ENCODE data around the gene WDR26.
"Not testable (repeated sequence)": the region's sequence is repeated elsewhere in the genome, so short reads cannot be mapped to it uniquely, and the experiment has no call there.

The WDR26 gene

DNA sequence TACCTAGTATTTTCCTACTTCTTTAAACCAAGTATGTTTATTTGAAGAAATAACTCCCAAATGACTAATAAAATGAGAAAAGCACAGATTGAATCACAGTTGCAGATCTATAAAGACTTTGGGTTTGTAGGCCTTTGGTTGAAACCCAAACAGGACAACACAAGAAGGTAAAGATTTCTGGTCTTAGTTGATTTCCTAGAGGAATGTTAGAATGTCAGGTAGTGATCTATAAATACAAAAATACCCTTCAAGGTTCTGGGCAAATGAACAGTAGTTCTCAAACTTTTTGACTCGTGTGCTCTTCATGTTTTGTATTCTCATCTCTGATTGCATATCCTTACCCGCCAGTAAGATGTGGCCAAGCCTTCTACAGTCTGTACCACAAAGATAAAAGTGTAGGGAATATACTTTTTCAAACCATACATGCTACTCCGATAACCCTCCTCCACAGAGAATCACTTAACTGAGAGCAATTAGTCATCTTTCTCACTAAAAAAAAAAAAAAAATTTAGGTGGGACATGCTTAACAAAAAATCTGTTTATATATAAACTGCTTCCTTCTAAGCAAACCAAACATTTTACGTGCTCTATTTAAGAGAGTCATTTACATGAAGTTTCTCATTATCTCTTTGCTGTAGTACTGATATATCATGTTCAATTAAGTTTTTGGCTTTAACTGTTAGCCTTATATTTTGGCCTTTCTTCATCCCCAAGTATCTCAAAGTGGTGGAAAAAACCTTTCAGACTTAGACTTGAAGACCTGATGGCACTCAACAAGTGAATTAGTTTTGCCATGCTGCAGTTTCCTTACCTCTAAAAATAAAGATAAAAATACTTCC, 42.0 kb downstream of the WDR26 start:
- no peak for DNase-seq

DNA sequence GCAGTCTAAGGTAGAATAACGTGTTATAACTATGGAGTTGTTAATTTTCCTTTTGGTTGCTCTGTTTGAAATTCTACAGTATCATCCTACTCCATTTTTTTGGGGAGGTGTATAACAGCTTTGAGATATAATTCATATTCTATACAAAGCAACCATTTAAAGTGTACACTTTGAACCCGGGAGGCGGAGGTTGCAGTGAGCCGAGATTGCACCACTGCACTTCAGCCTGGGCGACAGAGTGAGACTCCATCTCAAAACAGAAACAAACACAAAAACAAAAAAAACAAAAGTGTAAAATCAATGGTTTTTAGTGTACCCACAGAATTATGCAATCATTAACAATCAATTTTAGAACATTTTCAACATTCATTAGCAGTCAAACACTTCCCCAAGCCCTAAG, 44.1 kb downstream of the WDR26 start:
- no peak for DNase-seq

DNA sequence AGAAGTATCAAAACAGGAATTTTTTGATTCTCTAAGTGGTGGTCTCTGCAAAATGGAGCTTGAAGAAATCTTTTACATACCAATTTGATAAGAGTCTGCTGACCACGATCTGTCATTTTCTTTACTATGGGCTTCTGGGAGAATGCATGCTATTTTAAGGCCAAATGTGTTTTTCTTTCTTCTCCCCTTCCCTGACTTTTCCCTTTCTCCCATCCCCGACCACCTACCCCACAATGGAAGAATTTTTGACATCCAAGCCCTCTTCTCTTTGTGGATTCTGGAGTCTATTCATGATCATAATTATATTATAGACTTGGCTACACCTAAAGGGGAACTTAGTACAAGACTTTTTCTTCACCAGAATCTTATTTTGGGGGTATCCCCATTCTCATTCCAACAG, 46.7 kb downstream of the WDR26 start:
- no peak for DNase-seq

DNA sequence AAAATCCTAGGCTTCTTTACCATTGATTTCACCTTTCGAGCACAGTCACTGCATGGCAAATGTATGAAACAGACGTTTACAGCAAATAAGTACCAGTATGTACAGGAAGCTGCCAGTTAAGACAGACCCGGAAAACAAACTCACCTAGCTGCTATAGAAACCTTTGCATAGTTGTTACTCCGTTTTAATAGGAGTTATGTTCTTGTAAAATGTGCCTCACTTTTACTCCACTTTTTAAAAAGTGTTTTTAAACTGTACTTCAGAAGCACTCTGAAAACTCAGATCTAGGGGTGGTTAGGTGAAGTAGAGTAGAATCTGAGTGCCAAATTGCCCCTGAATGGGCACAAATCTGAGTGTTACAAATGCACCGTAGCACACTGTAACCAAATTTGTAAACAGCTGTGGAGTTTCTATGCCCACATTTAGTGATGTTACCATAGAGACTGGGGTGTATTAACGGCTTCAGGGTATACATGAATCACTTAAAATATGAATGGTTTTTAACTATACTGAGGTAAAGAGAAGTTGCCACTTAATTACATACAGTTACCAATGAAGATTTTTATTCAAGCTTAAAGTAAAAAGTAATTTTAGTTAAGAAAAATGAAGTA, 47.2 kb downstream of the WDR26 start:
- DNase-seq = no peak

DNA sequence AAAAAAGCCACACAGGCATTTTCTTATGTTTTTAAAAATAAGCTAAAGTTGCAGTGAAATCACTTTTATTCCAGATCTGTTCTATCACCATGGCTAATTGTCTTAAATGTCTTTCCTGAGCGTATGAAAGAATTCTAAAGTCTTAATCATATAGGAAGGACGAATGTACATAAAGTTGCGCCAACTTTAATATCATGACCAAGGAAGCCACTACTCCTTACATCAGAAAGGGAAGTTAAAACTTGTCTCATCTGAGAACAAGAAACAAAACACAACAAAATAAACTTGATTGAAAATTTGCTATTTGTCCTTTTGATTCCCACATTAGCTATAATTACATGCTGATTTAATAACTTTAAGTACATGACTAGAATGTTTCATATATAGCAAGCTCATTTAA, 51.4 kb downstream of the WDR26 start:
- no peak for DNase-seq

DNA sequence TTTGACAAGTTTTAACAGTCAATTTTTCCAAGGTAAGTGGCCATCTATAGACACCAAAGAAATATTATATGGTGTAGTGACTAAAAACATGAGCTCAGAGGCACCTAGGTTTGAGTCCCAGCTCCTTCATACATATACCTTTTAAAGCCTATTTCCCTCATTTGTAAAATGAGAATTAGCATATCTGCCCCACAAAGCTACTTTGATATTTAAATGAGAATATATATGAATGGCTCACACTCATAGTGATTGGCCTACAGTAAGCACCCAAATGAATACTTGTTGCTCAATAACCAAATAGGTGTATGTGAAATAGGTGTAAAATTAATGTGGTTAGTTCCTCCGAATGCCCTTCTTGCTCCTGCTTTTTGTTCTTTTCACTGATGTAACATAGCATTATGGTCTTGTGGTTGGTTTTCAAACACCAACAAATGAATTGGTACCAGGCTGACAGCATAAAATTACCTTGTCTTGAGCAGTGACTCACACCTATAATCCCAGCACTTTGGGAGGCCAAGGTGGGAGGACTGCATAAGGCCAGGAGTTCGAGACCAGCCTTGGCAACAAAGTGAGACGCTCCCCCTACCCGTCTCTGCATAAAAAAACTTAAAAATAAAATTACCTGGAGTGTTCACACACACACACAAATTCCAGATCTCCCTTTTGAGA, 52.6 kb downstream of the WDR26 start:
- DNase-seq = no peak

DNA sequence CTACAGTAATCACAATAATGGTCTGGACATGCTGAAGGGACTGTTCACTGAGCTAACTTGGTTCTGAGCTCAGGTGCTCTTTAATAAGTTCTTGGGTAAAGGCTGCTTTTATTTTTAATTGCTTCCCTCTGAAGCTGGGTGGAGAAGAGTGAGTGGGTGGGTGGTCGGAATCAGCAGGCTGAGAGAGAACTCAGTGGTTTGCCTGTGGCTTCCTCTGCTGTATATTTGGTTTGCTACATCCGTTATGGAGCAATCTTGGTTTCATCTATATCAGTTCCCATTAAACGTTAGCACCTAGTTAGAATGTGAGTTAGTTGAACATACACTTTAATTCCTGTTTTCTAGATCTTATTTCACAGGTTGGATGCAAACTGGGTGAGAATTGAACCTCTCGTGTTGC, 54.6 kb downstream of the WDR26 start:
- no peak for DNase-seq

DNA sequence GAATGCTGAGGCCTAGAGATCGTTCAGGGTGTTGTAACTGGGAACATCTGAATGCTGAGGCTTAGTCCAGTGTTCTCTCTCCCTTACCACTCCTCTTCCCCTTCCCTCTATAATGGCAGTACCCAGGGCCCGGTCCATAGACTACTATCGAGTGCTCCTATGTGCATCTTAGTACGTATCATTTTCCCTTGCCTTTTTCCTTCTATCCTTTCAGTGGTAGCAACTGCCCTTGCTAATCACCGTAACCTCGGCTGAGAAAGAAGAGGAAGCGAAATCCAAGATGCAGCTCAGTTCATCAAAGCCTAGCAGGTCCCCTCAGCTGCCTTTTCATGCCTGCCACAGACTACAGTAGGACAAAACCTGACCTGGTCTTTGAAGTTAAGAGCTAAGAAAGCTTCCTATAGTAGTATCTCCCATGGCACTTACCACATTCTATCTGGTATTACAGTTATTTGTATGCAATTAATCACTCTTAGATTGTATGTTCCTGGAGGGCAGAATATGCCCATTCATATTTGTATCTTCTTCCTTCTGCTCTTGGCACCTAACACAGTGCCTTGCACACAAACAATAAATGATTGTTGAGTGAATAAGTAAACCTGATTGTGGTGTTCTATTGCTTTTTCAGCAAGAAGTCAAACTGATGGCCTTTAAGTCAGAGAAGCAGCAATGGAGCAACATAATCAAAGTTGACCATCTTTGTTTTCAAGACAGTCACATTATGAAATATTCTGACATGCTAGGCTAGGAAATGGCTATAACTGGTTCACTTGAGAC, 55.6 kb downstream of the WDR26 start:
- no peak for DNase-seq

DNA sequence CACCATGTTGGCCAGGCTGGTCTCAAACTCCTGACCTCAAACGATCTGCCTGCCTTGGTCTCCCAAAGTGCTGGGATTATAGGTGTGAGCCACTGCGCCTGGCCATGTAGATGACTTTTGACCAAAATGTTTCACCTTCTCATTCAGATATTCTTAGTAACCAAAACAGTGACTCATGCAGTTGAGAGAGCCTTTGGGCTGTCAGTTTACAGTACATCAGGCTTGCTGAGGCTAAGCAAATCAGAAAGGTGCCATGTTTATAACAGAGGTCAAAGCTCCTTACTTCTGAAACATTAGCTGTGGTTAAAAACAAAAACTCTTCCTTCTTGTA, 57.0 kb downstream of the WDR26 start:
- no peak for DNase-seq

DNA sequence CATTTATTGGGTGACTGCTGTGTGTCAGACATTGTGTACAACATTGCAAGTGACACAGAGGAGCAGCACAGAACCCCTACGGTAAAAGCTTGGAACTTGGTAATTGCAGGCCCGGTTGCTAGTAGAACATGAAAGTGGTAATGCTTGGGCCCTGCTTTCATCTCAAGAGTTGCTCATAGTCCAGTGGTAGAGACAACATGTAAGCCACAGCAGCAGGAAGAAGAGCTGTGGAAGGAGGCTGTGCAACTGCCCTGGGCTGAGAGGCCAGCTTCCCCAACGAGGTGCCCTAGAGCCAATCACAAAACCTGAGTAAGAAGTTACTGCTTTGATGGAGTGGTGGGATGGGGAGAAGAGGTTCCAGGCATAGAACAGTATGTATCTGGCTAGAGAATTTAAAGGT, 59.5 kb downstream of the WDR26 start:
- no peak for DNase-seq

DNA sequence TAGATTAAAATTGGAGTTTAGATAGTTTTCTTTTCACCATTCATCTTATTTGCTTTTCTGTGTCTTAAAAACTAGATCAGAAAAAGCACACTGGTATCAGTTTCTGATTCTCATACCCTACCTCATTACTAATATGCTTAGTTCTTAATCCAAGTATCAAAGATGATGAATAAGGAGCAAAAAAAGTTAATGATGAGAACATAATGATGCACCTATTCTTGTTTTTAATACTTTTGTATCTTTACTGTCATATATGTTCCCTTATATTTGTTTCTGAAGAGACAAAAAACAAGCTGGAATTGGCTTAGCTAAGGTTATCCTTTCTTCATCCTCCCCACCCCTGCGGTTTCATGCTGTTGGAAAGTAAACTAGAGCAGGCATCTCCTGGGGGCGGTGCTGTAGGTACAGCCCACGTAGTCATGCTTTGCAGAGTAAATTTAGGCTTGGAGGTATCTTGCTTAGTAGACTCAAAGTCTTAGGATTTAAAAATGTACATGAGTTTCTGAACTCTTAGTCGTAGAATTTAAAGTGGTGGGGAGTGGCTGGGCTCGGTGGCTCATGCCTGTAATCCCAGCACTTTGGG, 61.5 kb downstream of the WDR26 start:
- no peak for DNase-seq

DNA sequence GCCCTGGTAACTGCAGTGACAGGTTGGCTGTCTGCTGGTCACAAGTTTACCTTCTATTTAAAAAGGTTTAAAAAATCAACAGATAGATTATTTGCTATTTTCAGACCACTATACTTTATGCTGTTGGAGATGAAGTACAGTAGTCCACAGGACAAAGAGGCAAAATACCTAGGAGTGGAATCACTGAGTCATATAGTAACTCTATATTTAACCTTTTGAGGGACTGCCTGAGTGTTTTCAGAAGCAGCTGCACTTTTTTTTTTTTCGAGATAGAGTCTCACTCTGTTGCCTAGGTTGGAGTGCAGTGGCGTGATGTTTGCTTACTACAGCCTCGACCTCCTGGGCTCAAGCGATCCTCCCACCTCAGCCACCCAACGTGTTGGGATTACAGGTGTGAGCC, 66.2 kb downstream of the WDR26 start:
- DNase-seq = no peak

DNA sequence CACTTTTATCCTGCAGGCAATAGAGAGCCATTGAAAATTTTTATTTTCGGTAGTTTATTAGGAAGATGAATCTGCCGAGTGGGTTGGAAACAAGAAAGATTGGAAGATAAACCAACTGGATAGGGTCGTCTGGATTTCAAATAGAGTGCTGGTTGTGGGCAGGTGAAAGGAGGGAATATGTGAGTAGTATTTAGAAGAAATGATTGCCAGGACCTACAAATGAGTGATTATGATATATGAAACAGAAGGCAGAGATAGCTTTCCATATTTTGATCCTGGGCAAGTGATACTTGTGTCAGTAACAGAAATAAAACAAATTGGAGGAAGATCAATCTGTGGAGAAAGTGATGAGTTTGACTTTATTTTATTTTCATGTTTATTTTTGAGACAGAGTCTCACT, 75.4 kb downstream of the WDR26 start:
- DNase-seq = no peak

DNA sequence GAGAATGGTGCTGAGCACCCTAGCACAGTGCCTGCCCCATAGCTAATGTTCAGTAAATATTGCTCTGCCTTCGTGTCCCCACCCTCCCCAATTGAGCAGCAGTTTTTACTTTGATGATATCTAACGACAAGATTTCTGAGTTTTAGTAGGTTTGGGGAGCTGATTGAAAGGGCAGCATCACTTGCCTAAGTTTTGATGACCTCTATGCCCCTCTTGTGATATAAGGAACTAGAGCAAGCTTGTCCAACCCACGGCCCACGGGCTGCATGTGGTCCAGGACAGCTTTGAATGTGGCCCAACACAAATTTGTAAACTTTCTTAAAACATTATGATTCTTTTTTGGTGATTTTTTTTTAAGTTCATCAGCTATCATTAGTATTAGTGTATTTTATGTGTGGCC, 76.4 kb downstream of the WDR26 start:
- peak; percentile 3 for DNase-seq

DNA sequence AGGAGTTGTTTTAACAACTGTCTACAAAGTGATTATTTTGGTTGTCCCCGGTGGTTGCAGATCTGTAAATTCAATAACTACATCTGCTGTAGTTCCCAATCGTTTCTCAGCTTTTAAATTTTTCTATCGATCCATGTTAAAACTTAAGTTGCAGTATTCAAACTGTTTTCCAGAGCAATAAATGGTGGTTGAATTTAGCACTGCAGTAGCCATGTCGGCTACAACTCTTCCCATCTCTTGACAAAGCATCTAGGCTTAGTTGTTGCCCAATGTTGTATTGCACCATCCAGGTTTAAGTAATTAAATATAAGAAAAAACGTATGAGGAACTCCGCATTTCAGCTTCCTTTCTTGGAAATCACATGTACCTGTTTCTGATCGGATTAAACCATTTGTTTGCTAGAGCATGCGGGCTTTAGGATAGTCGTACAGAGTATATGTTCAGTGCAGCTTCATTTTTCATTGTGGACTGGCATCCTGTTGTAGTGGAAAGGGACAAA, 76.9 kb downstream of the WDR26 start:
- no peak for DNase-seq

DNA sequence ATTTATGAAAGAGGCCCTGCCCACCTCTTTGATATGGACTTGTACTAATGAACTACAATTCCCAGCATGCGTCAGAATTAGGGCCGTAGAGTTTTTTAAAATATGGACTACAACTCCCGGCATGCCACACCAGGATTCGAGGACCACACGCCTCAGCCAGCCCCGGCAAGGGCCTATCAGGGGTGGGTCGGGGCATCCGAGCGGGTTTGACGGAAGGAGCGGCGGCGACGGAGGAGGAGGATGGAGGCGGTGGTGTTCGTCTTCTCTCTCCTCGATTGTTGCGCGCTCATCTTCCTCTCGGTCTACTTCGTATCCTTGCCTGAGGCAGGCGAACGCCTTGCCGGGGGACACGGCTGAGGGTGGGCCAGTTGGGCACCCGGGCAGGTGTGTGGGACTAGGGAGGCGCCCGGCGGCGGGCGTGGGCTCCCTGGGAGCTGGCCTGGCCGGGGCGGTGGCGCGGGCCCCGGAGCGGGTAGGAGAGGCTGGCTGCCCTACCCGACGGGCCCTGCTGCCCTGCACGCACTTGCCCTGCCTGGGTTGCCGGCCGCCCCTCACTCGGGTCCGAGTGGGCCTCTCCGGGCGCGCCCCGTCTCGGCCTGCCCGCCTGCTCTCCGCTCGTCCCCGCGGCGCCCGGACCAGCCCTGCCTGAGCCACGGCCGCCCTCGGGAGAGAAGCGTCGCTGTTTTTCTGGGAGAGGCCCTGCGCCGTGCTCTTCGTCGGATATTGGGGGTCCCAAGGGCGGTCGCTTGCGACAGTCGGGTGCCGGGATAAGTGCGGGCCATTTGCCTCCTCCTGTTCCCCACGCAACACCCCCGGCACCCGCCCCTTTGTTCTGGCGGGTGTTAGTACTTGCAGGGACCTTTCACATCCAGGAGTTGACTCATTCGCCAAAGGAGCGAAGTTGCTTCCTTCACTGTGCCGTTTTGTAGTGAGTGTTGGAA, 77.6 kb downstream of the WDR26 start, which contains the start of gene CNIH4:
CNIH4 (plus strand) TSS at position 195 of the 941 bp plus-strand sequence; CDS start at position 241, 46 bp downstream.
- DNase-seq = peak; percentile 96

DNA sequence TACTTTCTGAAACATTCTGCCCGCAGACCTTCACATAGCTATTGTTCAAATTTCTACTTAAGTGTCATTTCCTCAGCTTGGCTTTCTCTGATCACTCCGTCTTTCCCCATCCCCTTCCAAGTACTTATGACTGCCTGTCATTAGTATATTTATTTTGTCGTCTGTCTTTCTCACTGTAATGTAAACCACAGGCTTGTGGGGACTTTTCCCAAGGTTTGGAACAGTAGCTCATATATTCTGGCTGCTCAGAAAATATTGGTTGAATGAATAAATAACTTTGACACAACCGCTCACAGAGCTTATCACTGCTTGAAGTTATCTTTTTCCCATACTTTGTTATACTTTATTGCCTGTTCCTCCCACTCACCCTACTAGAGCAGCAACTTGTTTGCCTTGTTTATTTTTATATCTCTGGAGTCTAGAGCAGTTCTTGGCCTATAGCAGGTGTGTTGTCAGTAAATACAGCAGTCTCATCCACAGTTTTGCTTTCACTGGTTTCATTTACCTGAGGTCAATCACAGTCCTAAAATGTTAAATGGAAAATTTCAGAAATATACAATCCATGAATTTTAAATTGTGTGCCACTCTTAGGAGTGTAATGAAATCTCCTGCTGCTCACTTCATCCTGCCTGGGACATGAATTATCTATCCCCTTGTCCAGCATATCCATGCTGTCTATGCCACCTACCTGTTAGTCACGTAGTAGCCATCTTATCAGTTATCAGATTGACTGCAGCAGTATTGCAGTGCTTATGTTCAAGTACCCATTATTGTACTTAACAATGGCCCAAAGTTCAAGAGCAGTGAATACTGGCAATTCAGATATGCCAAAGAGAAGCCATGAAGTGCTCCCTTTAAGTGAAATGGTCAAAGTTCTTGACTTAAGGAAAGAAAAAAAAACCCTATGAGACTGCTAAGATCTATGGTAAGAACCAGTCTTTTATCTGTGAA, 80.3 kb downstream of the WDR26 start:
- no peak for DNase-seq

DNA sequence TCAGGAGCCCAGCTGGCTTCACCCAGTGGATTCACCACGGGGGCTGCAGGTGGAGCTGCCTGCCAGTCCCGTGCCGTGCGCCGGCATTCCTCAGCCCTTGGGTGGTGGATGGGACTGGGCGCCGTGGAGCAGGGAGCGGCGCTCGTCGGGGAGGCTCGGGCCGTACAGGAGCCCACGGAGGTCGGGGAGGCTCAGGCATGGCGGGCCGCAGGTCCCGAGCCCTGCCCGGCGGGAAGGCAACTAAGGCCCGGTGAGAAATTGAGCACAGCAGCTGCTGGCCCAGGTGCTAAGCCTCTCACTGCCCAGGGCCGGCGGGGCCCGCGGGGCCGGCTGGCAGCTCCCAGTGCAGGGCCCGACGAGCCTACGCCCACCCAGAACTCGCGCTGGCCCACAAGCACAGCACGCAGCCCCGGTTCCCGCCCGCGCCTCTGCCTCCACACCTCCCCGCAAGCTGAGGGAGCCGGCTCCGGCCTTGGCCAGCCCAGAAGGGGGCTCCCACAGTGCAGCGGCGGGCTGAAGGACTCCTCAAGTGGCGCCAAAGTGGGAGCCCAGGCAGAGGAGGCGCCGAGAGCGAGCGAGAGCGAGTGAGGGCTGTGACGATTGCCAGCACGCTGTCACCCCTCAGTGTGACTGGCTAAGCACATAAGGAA, 82.0 kb downstream of the WDR26 start:
- not testable (repeated sequence) for DNase-seq

DNA sequence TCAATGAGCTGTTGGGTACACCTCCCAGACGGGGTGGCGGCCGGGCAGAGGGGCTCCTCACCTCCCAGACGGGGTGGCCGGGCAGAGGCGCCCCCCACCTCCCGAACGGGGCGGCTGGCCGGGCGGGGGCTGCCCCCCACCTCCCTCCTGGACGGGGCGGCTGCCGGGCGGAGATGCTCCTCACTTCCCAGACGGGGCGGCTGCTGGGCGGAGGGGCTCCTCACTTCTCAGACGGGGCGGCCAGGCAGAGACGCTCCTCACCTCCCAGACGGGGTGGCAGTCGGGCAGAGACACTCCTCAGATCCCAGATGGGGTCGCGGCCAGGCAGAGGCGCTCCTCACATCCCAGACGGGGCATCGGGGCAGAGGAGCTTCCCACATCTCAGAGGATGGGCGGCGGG, 84.9 kb downstream of the WDR26 start:
- not testable (repeated sequence) for DNase-seq

DNA sequence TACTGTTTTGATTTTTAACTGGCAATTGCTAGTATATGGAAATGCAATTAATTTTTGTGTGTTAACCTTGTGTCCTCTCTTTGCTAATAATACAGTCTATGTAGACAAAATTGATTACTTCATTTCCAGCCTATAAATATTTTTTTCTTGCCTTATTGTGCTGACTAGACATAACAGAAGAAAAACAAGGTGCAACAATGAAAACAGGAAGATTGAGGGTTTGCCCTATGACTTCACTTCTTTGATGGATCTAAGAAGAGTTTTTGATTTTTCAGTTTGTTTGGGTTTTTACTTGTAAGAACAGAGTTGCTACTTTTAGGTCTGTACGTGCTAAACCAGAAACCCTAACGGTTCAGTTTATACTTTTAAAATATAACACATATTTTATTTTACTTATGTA, 86.5 kb downstream of the WDR26 start:
- no peak for DNase-seq
